ENCODE results near the gene ARID1B. TPM values are rescaled to one million over a fixed set of nuclear protein-coding genes. Genes with fewer than 3 reads are reported as not detected.

The ARID1B gene
- total RNA-seq, 1 donor from 2014 or later: 49.2 TPM

GRCh38 chr6:156955494-156956183, 178.5 kb downstream of the ARID1B start:
- intact Hi-C loops (cut with DNase I): loop anchor here (10.0 kb wide), 2 partner anchors 271 to 391 kb away; no protein-coding TSS in a partner anchor
- DNase-seq (peak; percentile 83), ATAC-seq (ENCODE audit: poor library complexity) (peak; percentile 87)

GRCh38 chr6:156956286-156956685, 179.1 kb downstream of the ARID1B start:
- ATAC-seq (ENCODE audit: poor library complexity): no peak
- no peak for DNase-seq
- intact Hi-C loops (cut with DNase I): loop anchor here (10.0 kb wide), 2 partner anchors 271 to 391 kb away; no protein-coding TSS in a partner anchor

GRCh38 chr6:156957931-156958547, 180.9 kb downstream of the ARID1B start:
- ATAC-seq (ENCODE audit: poor library complexity) (no peak), DNase-seq (no peak)
- intact Hi-C loops (cut with DNase I): loop anchor here (10.0 kb wide), 2 partner anchors 273 to 393 kb away; no protein-coding TSS in a partner anchor

GRCh38 chr6:156960525-156960924, 183.3 kb downstream of the ARID1B start:
- DNase-seq: no peak
- intact Hi-C loops (cut with DNase I): no loop called here
- ATAC-seq (ENCODE audit: poor library complexity): no peak

GRCh38 chr6:156961282-156961892, 184.2 kb downstream of the ARID1B start:
- intact Hi-C loops (cut with DNase I): no loop called here
- ATAC-seq (ENCODE audit: poor library complexity) (no peak), DNase-seq (peak; percentile 18)

- no peak for DNase-seq
- intact Hi-C loops (cut with DNase I): no loop called here
- peak; percentile 45 for ATAC-seq (ENCODE audit: poor library complexity)
Measured at GRCh38 chr6:156963712-156964700, 186.8 kb downstream of the ARID1B start.

GRCh38 chr6:156967852-156968251, 190.7 kb downstream of the ARID1B start:
- intact Hi-C loops (cut with DNase I): no loop called here
- DNase-seq: no peak
- ATAC-seq (ENCODE audit: poor library complexity): peak; percentile 27

- ATAC-seq (ENCODE audit: poor library complexity) (no peak), DNase-seq (no peak)
- intact Hi-C loops (cut with DNase I): no loop called here
Measured at GRCh38 chr6:156969233-156969632, 192.1 kb downstream of the ARID1B start.

- DNase-seq (no peak), ATAC-seq (ENCODE audit: poor library complexity) (no peak)
- intact Hi-C loops (cut with DNase I): no loop called here
Measured at GRCh38 chr6:156970595-156971112, 193.5 kb downstream of the ARID1B start.

GRCh38 chr6:156971153-156971885, 194.1 kb downstream of the ARID1B start:
- ATAC-seq (ENCODE audit: poor library complexity): peak; percentile 10
- DNase-seq: no peak
- intact Hi-C loops (cut with DNase I): no loop called here

GRCh38 chr6:156972145-156972544, 195.0 kb downstream of the ARID1B start:
- intact Hi-C loops (cut with DNase I): no loop called here
- DNase-seq: no peak
- no peak for ATAC-seq (ENCODE audit: poor library complexity)

GRCh38 chr6:156974830-156975261, 197.7 kb downstream of the ARID1B start:
- intact Hi-C loops (cut with DNase I): no loop called here
- no peak for DNase-seq
- no peak for ATAC-seq (ENCODE audit: poor library complexity)

- DNase-seq (no peak), ATAC-seq (ENCODE audit: poor library complexity) (no peak)
- intact Hi-C loops (cut with DNase I): no loop called here
Measured at GRCh38 chr6:156975414-156975813, 198.2 kb downstream of the ARID1B start.

- DNase-seq (no peak), ATAC-seq (ENCODE audit: poor library complexity) (no peak)
- intact Hi-C loops (cut with DNase I): no loop called here
Measured at GRCh38 chr6:156976216-156977127, 199.3 kb downstream of the ARID1B start.

GRCh38 chr6:156977527-156978291, 200.5 kb downstream of the ARID1B start:
- DNase-seq: no peak
- intact Hi-C loops (cut with DNase I): no loop called here
- peak; percentile 80 for ATAC-seq (ENCODE audit: poor library complexity)

- ATAC-seq (ENCODE audit: poor library complexity) (no peak), DNase-seq (no peak)
- intact Hi-C loops (cut with DNase I): no loop called here
Measured at GRCh38 chr6:156978948-156979347, 201.8 kb downstream of the ARID1B start.

All from Right ventricle myocardium superior (tissue), 1 donor.